Ishikawa (cell line): ENCODE results near the gene SUMO3.

Experiments
- CEBPB ChIP-seq: IDR thresholded peaks from 2 replicates; pipeline ENCODE4 v1.6.1; 2012
- CREB1 ChIP-seq: IDR thresholded peaks from 2 replicates; pipeline ENCODE4 v1.6.1; 2012; ENCODE audit warnings: low read depth
- EGR1 ChIP-seq: IDR thresholded peaks from 2 replicates; pipeline ENCODE4 v1.6.1; 2012
- EP300 ChIP-seq: IDR thresholded peaks from 2 replicates; pipeline ENCODE4 v1.6.1; 2012; ENCODE audit warnings: borderline replicate concordance
- FOXM1 ChIP-seq: IDR thresholded peaks from 2 replicates; pipeline ENCODE4 v1.6.1; 2012; ENCODE audit warnings: low read depth, borderline replicate concordance
- MAX ChIP-seq: IDR thresholded peaks from 2 replicates; pipeline ENCODE4 v1.6.1; 2012
- NFIC ChIP-seq: IDR thresholded peaks from 2 replicates; pipeline ENCODE4 v1.6.1; 2012
- RAD21 ChIP-seq: IDR thresholded peaks from 2 replicates; pipeline ENCODE4 v1.6.1; 2012; ENCODE audit warnings: low read depth
- REST ChIP-seq: IDR thresholded peaks from 2 replicates; pipeline ENCODE4 v1.6.1; 2012; ENCODE audit warnings: low read depth, mild to moderate bottlenecking
- TAF1 ChIP-seq: IDR thresholded peaks from 2 replicates; pipeline ENCODE4 v1.6.1; 2012; ENCODE audit warnings: low read depth, mild to moderate bottlenecking
- TCF12 ChIP-seq: IDR thresholded peaks from 2 replicates; pipeline ENCODE4 v1.6.1; 2012; ENCODE audit warnings: low read depth
- TEAD4 ChIP-seq: IDR thresholded peaks from 2 replicates; pipeline ENCODE4 v1.6.1; 2012
- USF1 ChIP-seq: IDR thresholded peaks from 2 replicates; pipeline ENCODE4 v1.6.1; 2012
- YY1 ChIP-seq: IDR thresholded peaks from 2 replicates; pipeline ENCODE4 v1.6.1; 2012; ENCODE audit warnings: low read depth
- ZBTB7A ChIP-seq: IDR thresholded peaks from 2 replicates; pipeline ENCODE4 v1.6.1; 2012; ENCODE audit warnings: low read depth

SUMO3 gene

GRCh38 chr21:44778983-44779382 is 38.9 kb downstream of the SUMO3 start:
- no peak for TF ChIP-seq EGR1
- TF ChIP-seq TCF12 = no peak
- TF ChIP-seq MAX = no peak
- no peak for TF ChIP-seq REST
- TF ChIP-seq YY1 = no peak
- TF ChIP-seq TAF1 = no peak
- TF ChIP-seq RAD21 = no peak
- no peak for TF ChIP-seq CEBPB
- TF ChIP-seq TEAD4 = no peak
- no peak for TF ChIP-seq ZBTB7A
- TF ChIP-seq CREB1 = no peak
- no peak for TF ChIP-seq FOXM1
- TF ChIP-seq USF1 = no peak
- no peak for TF ChIP-seq NFIC
- TF ChIP-seq EP300 = no peak

GRCh38 chr21:44778499-44778911 is 39.4 kb downstream of the SUMO3 start:
- TF ChIP-seq REST = no peak
- TF ChIP-seq TEAD4 = no peak
- no peak for TF ChIP-seq NFIC
- TF ChIP-seq TCF12 = no peak
- TF ChIP-seq ZBTB7A = no peak
- TF ChIP-seq CEBPB = no peak

GRCh38 chr21:44778094-44778493 is 39.8 kb downstream of the SUMO3 start:
- TF ChIP-seq MAX (no peak), TAF1 (no peak), YY1 (no peak), TCF12 (no peak), TEAD4 (no peak), CEBPB (no peak), EGR1 (no peak), NFIC (no peak), REST (no peak), USF1 (no peak), ZBTB7A (no peak)

GRCh38 chr21:44774972-44775371 is 42.9 kb downstream of the SUMO3 start:
- TF ChIP-seq YY1 = no peak
- no peak for TF ChIP-seq RAD21
- TF ChIP-seq USF1 = no peak
- no peak for TF ChIP-seq EP300
- TF ChIP-seq NFIC = no peak
- TF ChIP-seq MAX = no peak
- no peak for TF ChIP-seq CREB1
- no peak for TF ChIP-seq REST
